Activated T-helper 1 cell treated with anti-CD3 and anti-CD28 coated beads, Interleukin-2, amount 50 U/mL, for 16 hours (primary cell): ENCODE results near the gene ELOVL1.

Experiments
- DNase-seq, 2 donors: peaks; one replicate each; pipeline ENCODE4 v3.0.0-alpha.2; 2020; ENCODE audit warnings: low read depth in 1 of 2, low spot score in 1 of 2

The ELOVL1 gene

DNA sequence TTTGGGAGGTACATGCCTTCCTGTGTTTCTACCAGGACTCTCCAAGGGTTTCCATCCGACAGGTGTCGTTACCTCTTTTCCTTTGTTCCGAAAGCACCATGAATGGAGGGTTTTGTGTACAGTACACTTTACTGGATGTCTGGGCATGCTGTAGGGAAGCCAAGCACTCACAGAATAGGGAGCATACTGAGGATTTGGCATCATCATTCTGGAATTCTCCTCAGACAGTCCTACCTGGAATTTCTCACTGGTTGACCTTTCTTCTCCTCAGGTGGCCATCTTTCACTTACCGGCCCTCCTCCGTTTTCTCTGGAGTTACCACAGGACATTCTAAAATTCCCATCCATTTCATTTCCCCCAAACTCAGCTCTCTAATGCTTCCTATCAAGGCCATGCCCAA lies 36.1 kb downstream of the ELOVL1 start:
- no peak for DNase-seq

DNA sequence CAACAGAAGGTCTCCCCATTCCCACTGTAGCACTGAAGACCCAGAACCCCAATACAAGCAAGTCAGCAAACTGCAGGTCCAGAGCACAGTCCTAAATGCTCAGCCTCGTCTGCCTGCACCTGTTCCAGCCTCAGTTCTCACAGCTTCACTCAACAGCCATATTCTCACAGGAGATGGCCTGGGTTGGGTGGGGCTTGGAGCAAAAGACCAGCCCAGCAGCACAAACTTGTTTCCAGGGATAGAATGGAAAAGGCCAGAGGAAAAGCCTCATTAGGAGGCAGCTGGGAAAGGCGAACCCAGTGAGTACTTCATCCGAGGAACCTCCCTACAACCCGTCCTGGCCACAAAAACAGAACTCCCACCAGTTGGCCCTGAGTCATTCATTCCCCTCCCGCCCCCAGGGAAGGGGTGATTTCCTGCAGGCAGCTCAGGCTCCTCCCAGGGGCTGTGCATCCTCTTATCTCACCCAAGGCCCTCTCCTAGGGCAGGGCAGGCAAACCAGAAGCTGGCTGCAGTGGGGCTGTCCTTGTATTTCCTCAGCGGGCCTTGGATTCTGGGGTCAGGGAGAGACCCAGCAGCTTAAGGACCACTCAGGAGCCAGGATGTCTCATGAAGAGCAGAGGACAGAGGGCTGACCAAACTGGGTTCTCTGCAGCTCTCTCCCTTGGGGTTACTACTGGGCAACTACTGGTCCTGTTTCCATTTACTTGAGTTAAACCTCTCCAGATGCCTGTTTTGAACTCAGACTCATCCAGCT lies 37.6 kb downstream of the ELOVL1 start:
- peak in 1 of 2 donors; percentile 7 for DNase-seq

DNA sequence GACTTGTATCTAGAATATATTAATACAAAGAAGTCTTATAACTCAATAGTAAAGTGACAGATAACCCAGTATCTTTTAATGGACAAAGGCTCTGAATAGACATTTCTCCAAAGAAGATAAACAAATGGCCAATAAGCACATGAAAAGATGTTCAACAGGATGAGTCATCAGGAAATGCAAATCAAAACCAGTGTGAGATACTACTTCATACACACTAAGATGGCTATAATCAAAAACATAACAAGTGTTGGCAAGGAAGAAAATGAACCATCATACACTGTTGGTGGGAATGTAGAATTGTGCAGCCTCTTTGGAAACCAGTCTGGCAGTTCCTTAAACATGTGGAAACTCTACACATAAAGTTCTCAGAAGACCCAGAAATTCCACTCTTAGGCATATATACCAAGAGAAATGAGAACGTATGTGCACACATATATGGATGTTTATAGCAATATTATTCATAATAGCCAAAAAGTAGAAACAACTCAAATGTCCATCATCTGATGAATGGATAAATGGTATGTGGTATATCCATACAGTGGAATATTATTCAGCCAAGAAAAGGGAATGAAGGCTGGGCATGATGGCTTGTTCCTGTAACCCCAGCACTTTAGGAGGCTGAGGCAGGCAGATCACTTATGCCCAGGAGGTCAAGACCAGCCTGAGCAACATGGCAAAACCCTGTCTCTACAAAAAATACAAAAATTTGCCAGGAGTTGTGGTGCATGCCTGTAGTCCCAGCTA lies 40.1 kb downstream of the ELOVL1 start:
- no peak for DNase-seq

DNA sequence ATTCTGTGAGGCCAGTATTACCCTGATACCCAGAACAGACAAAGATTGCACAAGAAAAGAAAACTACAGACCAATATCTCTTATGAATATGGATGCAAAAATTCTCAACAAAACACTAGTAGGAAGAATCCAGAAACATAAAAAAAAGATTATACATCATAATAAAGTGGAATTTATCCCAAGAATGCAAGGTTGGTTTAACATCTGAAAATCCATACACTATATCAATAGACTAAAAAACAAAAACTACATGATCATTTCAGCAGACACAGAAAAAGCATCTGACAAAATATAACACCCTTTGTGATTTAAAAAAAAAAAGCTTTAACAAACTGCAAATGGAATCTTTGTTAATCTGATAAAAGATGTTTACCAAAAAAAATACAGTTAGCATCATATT lies 42.4 kb downstream of the ELOVL1 start:
- DNase-seq, result no peak

DNA sequence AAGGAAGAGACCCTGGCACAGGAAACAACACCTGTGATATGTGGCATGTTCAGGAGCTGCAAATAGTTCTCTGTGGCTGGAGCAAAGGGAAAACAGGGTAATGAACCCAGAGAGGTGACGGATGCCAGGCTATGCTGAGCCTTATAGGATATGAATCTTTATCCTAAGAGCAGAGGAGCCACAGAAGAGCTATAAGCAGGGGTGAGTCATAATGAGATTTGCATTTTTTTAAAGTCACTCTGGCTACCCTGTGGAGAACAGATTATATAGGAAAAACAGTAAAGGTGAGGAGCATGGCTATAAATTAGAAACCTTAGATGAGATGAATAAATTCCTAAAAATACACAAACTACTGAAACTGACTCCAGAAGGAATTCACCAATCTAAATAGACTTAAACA lies 43.0 kb downstream of the ELOVL1 start:
- no peak for DNase-seq

DNA sequence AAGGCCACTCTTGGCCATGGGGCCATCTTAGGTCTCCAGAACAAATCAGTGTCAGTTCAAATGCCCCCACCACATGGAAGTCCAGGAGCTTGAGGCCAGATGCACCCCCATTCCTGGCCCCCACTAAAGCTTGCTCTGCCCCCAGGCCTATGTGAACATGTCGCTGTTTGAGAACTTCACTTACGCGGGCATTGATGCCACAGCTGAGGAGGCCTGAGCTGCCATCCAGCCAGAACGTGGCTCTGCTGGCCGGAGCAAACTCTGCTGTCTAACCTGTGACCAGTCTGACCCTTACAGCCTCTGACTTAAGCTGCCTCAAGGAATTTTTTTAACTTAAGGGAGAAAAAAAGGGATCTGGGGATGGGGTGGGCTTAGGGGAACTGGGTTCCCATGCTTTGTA lies 45.3 kb downstream of the ELOVL1 start:
- no peak for DNase-seq

DNA sequence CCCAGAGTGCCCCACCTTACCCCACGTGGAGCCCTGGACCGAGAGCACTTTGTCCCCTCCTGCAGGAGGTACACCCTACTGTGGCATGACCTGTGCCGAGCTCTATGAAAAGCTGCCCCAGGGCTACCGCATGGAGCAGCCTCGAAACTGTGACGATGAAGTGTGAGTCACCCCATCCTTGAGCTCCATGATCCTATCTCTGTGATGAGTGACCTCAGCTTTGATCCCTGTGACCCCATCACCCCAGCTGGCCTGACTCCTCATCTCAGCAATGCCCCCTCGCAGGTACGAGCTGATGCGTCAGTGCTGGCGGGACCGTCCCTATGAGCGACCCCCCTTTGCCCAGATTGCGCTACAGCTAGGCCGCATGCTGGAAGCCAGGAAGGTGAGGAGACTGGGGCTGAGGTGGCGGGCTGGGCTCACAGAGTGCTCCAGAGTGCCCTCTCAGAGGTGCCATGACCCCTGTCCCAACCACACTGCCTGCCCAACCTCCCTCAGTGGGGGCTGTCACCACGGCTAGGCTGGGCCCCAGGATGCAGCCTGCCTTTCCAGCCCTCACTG lies 46.4 kb downstream of the ELOVL1 start:
- DNase-seq, result no peak

DNA sequence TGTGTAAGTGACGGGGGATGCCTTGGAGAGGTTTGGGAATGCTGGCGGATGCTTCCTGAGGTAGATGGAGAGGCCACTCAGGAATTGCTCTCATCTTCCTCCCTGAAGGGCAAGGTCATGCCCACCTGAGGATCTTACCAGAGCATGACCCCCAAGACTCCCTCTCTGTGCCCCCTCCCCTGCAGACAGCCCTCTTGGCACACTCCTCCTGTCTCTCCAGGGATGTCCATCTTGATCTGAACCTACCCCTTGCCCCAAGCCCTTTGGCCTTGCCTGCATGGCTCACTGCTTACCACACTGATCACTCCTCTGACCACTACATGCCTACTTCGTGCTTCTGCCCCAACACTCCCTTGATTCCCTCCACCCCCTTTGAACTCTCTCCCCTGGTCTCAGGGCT lies 48.0 kb downstream of the ELOVL1 start:
- no peak for DNase-seq

DNA sequence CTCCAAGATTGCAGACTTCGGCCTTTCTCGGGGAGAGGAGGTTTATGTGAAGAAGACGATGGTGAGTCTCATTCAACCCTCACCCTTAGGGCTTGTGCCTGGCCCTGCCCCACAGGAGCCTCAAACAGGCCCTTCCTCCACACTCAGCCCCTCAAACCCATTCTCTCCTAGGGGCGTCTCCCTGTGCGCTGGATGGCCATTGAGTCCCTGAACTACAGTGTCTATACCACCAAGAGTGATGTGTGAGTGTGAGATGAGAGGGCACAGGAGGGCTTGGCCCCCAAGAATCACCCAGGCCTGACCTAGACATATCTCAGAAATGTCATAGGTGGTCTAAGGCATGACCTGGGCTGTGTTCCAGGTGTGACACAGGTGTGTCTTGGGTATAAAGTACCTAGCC lies 48.5 kb downstream of the ELOVL1 start:
- DNase-seq, result no peak

DNA sequence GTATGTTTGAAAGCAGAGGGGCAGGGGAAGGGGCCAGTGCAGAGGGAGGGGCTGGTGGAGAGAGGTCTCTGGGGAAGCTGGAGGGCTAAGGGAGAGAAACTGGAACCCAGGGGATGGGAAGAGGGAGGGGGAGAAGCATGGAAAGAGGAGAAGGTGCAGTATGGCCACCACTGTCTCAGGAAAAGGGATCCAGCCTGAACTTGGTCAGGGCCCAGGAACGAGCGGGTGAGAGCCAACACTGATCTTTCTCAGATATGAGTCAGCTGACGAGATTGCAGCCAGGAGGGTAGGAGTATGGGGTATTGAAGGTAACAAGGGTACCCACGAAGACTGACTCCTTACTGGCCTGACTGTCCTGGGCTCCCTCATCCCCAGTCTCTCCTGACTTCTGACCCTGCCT lies 49.0 kb downstream of the ELOVL1 start:
- DNase-seq, result no peak

DNA sequence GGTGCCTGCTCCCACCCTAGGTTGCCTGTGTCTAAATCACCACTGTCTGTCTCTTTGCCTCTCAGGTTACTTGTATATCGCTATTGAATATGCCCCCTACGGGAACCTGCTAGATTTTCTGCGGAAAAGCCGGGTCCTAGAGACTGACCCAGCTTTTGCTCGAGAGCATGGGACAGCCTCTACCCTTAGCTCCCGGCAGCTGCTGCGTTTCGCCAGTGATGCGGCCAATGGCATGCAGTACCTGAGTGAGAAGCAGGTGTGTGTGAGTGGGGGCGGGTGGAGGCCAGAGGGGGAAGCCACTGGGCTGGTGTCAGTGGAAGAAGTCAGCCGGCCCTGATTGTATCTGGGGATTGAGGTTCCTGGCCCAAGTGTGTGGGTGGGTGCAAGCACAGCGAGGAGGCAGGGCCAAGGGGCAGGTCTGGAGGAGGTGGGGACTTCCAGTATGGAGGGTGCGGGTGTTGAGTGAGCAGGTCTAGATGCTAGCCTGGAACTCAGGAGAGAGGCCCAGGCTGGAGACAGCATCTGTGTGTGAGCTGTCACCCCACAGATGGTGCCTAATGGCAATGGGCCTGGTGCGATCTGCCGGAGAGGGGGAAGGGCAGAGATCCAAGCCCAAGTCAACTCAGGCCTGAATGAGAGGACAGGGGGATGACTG lies 49.9 kb downstream of the ELOVL1 start:
- DNase-seq, result no peak

DNA sequence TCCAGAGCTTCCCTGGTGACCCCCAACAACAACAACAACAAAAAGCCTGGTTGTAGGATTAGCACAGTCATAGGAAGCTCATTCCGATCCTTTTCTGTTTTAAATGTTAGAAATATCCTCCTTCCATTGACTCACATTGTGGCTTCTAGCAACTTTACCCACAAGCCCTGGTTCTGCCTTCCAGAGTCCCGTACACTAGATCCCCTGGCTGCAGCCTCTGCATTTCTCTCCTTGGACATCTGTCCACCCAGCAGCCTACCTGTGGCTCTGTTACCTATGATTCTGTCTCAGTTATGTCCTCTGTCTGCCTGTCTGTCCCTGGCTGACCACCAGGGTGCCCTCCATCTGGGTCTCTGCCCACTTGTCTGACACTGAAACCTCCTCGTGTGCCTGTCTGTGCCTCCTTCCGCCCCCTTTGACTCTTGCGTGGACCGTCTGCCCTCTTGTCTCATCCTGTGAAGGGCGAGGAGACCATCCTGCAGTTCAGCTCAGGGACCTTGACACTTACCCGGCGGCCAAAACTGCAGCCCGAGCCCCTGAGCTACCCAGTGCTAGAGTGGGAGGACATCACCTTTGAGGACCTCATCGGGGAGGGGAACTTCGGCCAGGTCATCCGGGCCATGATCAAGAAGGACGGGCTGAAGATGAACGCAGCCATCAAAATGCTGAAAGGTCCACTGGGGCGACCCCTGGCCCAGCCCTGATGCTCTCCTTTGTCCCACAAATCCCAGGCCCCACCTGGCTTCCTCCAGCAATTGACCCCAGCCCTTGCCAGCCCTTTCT lies 50.9 kb downstream of the ELOVL1 start:
- no peak for DNase-seq

DNA sequence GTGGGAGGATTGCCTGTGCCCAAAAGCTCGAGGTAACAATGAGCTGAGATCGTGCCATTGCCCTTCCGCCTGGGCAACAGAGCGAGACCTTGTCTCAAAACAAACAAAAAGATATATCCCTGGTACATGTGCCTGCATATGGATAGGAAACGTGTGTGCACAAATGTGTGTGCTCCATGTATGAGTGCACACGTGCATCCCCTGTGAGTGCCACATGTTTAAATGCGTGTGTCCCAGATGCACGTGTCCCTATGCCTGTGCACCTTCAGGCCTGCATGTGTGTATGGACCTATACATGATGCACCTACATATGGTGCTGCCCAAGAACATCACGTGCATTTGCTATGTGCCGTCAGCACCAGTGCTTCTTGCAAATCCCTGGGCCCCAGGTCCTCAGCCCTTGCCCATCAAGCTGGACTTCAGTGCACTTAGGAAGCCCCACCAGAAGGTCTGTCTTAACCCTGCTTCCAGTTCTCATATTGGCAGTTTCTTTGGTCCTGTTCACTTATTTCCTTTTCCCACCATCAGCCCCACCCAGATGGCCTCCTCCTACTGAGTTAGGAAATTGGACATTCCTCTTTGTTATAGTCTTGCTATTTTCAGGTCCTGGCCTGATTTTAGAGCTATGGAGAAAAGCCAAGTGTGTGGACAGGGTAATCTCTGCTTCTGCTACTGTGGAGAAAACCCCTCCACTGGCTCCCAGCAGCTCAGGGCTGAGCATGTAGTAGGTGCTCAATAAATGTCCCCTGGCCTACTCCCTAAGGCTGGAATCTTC lies 51.7 kb downstream of the ELOVL1 start:
- DNase-seq, result no peak

DNA sequence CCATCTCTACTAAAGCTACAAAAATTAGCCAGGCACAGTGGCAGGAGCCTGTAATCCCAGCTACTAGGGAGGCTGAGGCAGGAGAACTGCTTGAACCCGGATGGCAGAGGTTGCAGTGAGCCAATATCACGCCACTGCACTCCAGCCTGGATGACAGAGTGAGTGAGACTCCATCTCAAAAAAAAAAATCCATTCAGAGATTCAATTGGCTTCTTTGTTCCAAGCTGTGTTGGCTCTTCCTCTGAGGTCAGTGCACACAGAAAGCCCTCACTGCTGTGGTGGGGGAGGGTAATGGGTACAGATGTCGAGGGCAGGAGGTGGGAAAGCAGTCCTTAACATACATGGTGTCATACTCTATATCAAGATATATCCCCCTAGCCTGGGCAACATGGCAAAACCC lies 52.3 kb downstream of the ELOVL1 start:
- no peak for DNase-seq

DNA sequence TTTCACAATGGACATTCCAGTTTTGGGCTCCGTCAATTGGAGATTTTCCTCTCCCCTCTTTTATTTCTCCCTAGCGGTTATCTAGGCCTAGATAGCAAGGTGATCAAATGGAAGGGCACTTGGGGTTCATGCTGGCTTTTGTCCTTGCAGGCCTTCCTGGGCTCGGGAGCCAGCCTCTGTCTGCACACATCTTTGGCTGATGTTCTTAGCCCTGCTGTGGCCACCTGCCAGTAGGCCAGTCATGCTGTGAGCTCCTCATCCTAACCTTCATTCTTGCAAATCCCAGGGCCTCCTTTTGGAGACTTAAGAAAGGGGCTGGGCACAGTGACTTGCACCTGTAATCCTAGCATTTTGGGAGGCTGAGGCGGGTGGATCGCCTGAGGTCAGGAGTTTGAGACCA lies 53.6 kb downstream of the ELOVL1 start:
- no peak for DNase-seq

DNA sequence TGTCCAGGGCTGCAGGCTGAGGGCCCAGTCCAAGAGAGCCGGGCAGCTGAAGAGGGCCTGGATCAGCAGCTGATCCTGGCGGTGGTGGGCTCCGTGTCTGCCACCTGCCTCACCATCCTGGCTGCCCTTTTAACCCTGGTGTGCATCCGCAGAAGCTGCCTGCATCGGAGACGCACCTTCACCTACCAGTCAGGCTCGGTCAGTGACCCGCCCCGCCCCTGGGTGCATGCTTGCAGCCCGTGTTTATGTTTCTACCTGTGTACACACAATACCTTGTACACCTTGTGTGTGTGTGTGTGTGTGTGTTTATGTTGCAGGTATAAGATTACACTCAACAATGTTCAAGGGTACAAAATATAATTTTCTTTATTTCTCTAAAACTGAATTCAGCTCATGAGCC lies 54.0 kb downstream of the ELOVL1 start:
- DNase-seq, result no peak
